HEK293 (cell line): Measurements from ENCODE around the gene EGFR.

Experiments
- FEZF1 ChIP-seq: fragments of 450-650 bp; formaldehyde crosslinking; IDR thresholded peaks from 2 replicates; pipeline ENCODE4 v1.5.1; 2016; ENCODE audit warnings: missing biosample characterization, missing genetic modification characterization
- GLI4 ChIP-seq: fragments of 450-650 bp; formaldehyde crosslinking; IDR thresholded peaks from 2 replicates; pipeline ENCODE4 v1.5.1; 2016; ENCODE audit warnings: missing biosample characterization, missing genetic modification characterization
- GLIS2 ChIP-seq: fragments of 450-650 bp; formaldehyde crosslinking; IDR thresholded peaks from 2 replicates; pipeline ENCODE4 v1.5.1; 2016; ENCODE audit warnings: missing biosample characterization, missing genetic modification characterization
- HOXC10 ChIP-seq: sonication (generic); formaldehyde crosslinking; IDR thresholded peaks from 2 replicates; pipeline ENCODE4 v1.8.1; 2023; ENCODE audit warnings: mild to moderate bottlenecking, missing genetic modification reagents
- INSM2 ChIP-seq: fragments of 450-650 bp; formaldehyde crosslinking; IDR thresholded peaks from 2 replicates; pipeline ENCODE4 v1.5.1; 2016; ENCODE audit warnings: missing biosample characterization, missing genetic modification characterization
- KLF7 ChIP-seq: fragments of 450-650 bp; formaldehyde crosslinking; IDR thresholded peaks from 2 replicates; pipeline ENCODE4 v1.5.1; 2016; ENCODE audit warnings: missing biosample characterization, missing genetic modification characterization, borderline replicate concordance
- KLF8 ChIP-seq: fragments of 450-650 bp; formaldehyde crosslinking; IDR thresholded peaks from 2 replicates; pipeline ENCODE4 v1.5.1; 2016; ENCODE audit warnings: missing biosample characterization, missing genetic modification characterization
- MZF1 ChIP-seq: fragments of 450-650 bp; formaldehyde crosslinking; IDR thresholded peaks from 2 replicates; pipeline ENCODE4 v1.5.1; 2017; ENCODE audit warnings: missing biosample characterization, missing genetic modification characterization, borderline replicate concordance
- PBX3 ChIP-seq: sonication (generic); formaldehyde crosslinking; IDR thresholded peaks from 2 replicates; pipeline ENCODE4 v1.8.1; 2022; ENCODE audit warnings: mild to moderate bottlenecking, moderate library complexity, missing genetic modification reagents
- ZBTB17 ChIP-seq: fragments of 450-650 bp; formaldehyde crosslinking; IDR thresholded peaks from 2 replicates; pipeline ENCODE4 v1.5.1; 2016; ENCODE audit warnings: missing biosample characterization, missing genetic modification characterization
- ZBTB26 ChIP-seq: fragments of 450-650 bp; formaldehyde crosslinking; optimal IDR thresholded peaks from 2 replicates; pipeline ENCODE3; 2016; ENCODE audit warnings: missing biosample characterization, mild to moderate bottlenecking, missing genetic modification characterization
- ZNF112 ChIP-seq: fragments of 450-650 bp; formaldehyde crosslinking; IDR thresholded peaks from 2 replicates; pipeline ENCODE4 v1.5.0; 2017; ENCODE audit warnings: missing biosample characterization, missing genetic modification characterization
- ZNF121 ChIP-seq: fragments of 450-650 bp; formaldehyde crosslinking; IDR thresholded peaks from 2 replicates; pipeline ENCODE4 v1.5.1; 2016; ENCODE audit warnings: missing biosample characterization, missing genetic modification characterization
- ZNF2 ChIP-seq: fragments of 450-650 bp; formaldehyde crosslinking; IDR thresholded peaks from 2 replicates; pipeline ENCODE4 v1.5.1; 2016; ENCODE audit warnings: missing biosample characterization, missing genetic modification characterization
- ZNF248 ChIP-seq: fragments of 450-650 bp; formaldehyde crosslinking; IDR thresholded peaks from 2 replicates; pipeline ENCODE4 v1.5.1; 2017; ENCODE audit warnings: missing biosample characterization, missing genetic modification characterization
- ZNF274 ChIP-seq, 2 experiments: fragments of 200-500 bp in 1 of 2; fragments of 450-650 bp in 1 of 2; sonication (Bioruptor generic) in 1 of 2; formaldehyde crosslinking in 1 of 2; IDR thresholded peaks; 2 replicates each; pipeline versions ENCODE4 v1.5.1 to v1.6.1; 2014 to 2016; ENCODE audit warnings: borderline replicate concordance in 1 of 2, inconsistent platforms in 1 of 2, low read length in 1 of 2, missing biosample characterization in 1 of 2, missing genetic modification characterization in 1 of 2
- ZNF362 ChIP-seq: fragments of 450-650 bp; formaldehyde crosslinking; IDR thresholded peaks from 2 replicates; pipeline ENCODE4 v1.5.1; 2016; ENCODE audit warnings: missing biosample characterization, missing genetic modification characterization
- ZNF423 ChIP-seq: fragments of 450-650 bp; formaldehyde crosslinking; IDR thresholded peaks from 2 replicates; pipeline ENCODE4 v1.5.1; 2016; ENCODE audit warnings: missing biosample characterization, missing genetic modification characterization
- ZNF426 ChIP-seq: fragments of 450-650 bp; formaldehyde crosslinking; IDR thresholded peaks from 2 replicates; pipeline ENCODE4 v1.5.1; 2017; ENCODE audit warnings: missing biosample characterization, missing genetic modification characterization, mild to moderate bottlenecking, inconsistent platforms, moderate library complexity
- ZNF433 ChIP-seq: fragments of 450-650 bp; formaldehyde crosslinking; IDR thresholded peaks from 2 replicates; pipeline ENCODE4 v1.5.1; 2016; ENCODE audit warnings: missing biosample characterization, missing genetic modification characterization, low read depth
- ZNF514 ChIP-seq: fragments of 450-650 bp; formaldehyde crosslinking; IDR thresholded peaks from 2 replicates; pipeline ENCODE4 v1.5.1; 2016; ENCODE audit warnings: missing biosample characterization, missing genetic modification characterization
- ZNF549 ChIP-seq: fragments of 450-650 bp; IDR thresholded peaks from 2 replicates; pipeline ENCODE4 v1.5.1; 2018; ENCODE audit warnings: missing biosample characterization, missing genetic modification characterization, mild to moderate bottlenecking, inconsistent platforms, moderate library complexity
- ZNF558 ChIP-seq: fragments of 450-650 bp; formaldehyde crosslinking; IDR thresholded peaks from 2 replicates; pipeline ENCODE4 v1.5.1; 2016; ENCODE audit warnings: missing biosample characterization, missing genetic modification characterization
- ZNF600 ChIP-seq: fragments of 450-650 bp; formaldehyde crosslinking; IDR thresholded peaks from 2 replicates; pipeline ENCODE4 v1.5.1; 2016; ENCODE audit warnings: missing biosample characterization, missing genetic modification characterization
- ZNF610 ChIP-seq: fragments of 450-650 bp; formaldehyde crosslinking; IDR thresholded peaks from 2 replicates; pipeline ENCODE4 v1.5.1; 2016; ENCODE audit warnings: missing biosample characterization, missing genetic modification characterization, borderline replicate concordance
- ZNF624 ChIP-seq: fragments of 450-650 bp; formaldehyde crosslinking; IDR thresholded peaks from 2 replicates; pipeline ENCODE4 v1.5.1; 2017; ENCODE audit warnings: missing biosample characterization, missing genetic modification characterization
- ZNF645 ChIP-seq: fragments of 450-650 bp; formaldehyde crosslinking; IDR thresholded peaks from 2 replicates; pipeline ENCODE4; 2016; ENCODE audit warnings: missing biosample characterization, missing genetic modification characterization
- ZNF704 ChIP-seq: fragments of 450-650 bp; formaldehyde crosslinking; IDR thresholded peaks from 2 replicates; pipeline ENCODE4 v1.5.1; 2016; ENCODE audit warnings: missing biosample characterization, missing genetic modification characterization
- ZNF747 ChIP-seq: fragments of 450-650 bp; formaldehyde crosslinking; IDR thresholded peaks from 2 replicates; pipeline ENCODE4 v1.5.1; 2016; ENCODE audit warnings: missing biosample characterization, missing genetic modification characterization
- ZSCAN16 ChIP-seq: fragments of 450-650 bp; formaldehyde crosslinking; IDR thresholded peaks from 2 replicates; pipeline ENCODE4 v1.5.1; 2016; ENCODE audit warnings: missing biosample characterization, missing genetic modification characterization
- ZSCAN30 ChIP-seq: fragments of 450-650 bp; IDR thresholded peaks from 2 replicates; pipeline ENCODE4 v1.5.1; 2018; ENCODE audit warnings: missing biosample characterization, mild to moderate bottlenecking, missing genetic modification characterization, moderate library complexity
- ZSCAN5A ChIP-seq: fragments of 450-650 bp; formaldehyde crosslinking; IDR thresholded peaks from 2 replicates; pipeline ENCODE4 v1.5.1; 2016; ENCODE audit warnings: missing biosample characterization, missing genetic modification characterization
- ZXDB ChIP-seq: fragments of 450-650 bp; formaldehyde crosslinking; IDR thresholded peaks from 2 replicates; pipeline ENCODE4 v1.5.1; 2016; ENCODE audit warnings: missing biosample characterization, missing genetic modification characterization

Gene EGFR

GRCh38 chr7:55127622-55128081, 108.8 kb downstream of the EGFR start (continued):
- TF ChIP-seq INSM2 (no peak), ZNF121 (tag by site-specific recombination) (no peak), ZSCAN5A (tag by site-specific recombination) (no peak), ZNF274 (IDR thresholded peaks at IDR 0.05; ENCODE audit: low read length) (no peak), ZNF274 (tag by site-specific recombination; IDR thresholded peaks at IDR 0.05; ENCODE audit: borderline replicate concordance) (no peak), ZNF624 (tag by site-specific recombination) (no peak), ZSCAN30 (tag by site-specific recombination) (peak; percentile 69), FEZF1 (tag by site-specific recombination) (peak; percentile 82), ZXDB (0 out of 2 replicates have a peak, but pooled peaks have one; percentile 48), HOXC10 (CRISPR knock-in tag) (no peak), ZSCAN16 (tag by site-specific recombination) (no peak), ZNF426 (tag by site-specific recombination) (no peak), ZBTB26 (tag by site-specific recombination) (no peak), MZF1 (no peak), ZNF112 (no peak), ZNF549 (no peak), ZNF2 (no peak), ZBTB17 (tag by site-specific recombination) (peak; percentile 32), ZNF610 (tag by site-specific recombination) (0 out of 2 replicates have a peak, but pooled peaks have one; percentile 48), ZNF248 (tag by site-specific recombination) (no peak), ZNF514 (tag by site-specific recombination) (no peak), ZNF747 (tag by site-specific recombination) (no peak), ZNF600 (0 out of 2 replicates have a peak, but pooled peaks have one; percentile 34), ZNF362 (no peak), KLF7 (tag by site-specific recombination) (no peak), KLF8 (tag by site-specific recombination) (no peak), ZNF704 (tag by site-specific recombination) (no peak), GLIS2 (tag by site-specific recombination) (no peak), ZNF645 (tag by site-specific recombination) (no peak), ZNF433 (tag by site-specific recombination) (no peak), GLI4 (tag by site-specific recombination) (no peak), PBX3 (CRISPR knock-in tag) (no peak), ZNF558 (tag by site-specific recombination) (no peak), ZNF423 (tag by site-specific recombination) (no peak)
